ENCODE measurements around the gene IQCN.

DNA sequence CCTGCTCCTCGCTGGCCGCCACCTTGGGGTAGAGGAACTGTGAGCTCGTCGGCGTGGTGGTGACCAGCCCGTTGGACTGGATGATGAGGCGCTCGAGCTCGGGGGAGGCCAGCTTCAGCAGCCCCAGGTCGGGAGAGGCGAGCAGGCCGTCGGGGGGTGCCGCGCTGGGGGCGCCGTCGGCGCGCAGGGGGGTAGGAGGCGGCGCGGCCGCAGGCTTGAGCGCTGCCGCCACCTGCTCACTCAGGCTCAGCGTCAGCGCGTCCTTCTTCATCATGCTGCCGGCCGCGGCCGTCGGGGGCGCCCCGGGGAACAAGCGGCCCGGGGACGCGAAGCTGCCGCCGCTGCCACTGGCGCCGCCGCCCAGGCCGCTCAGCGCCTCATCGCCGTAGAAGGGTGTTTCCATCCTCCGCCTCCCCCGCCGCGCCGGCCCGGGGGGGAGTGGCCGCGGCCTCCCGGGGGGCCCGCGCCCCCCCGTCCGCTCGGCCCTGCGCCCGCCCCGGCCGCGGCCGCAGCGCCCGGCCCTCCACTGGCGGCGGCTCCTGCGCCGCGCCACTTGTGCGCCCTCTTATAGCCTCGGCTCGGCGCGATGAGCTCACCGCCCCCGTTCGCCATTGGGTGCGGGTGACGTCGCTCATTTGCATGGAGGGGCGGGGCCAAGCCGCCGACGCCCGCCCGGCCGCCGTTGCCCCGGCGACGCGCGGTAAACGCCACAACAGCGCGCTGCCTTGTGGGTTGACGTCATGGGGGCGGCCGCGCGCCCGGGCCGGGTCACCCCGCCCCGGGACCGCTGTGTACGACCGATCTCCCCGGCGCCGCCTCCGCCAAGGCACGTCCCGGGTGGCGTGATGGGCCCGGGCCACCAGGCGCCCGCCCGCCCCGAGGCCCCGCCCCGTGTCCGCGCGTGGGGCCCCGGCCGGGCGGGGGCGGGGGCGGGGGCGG lies 7.1 kb upstream of the IQCN start, which contains the start of gene JUND:
- TF ChIP-seq ESRRA (IDR thresholded peaks at IDR 0.05; ENCODE audit: low read length) (no peak), POLR2AphosphoS5 (IDR thresholded peaks at IDR 0.05; ENCODE audit: low read length) (peak; percentile 97), ZNF384 (IDR thresholded peaks at IDR 0.05; ENCODE audit: borderline replicate concordance, low read depth, low read length) (no peak), RAD21 (IDR thresholded peaks at IDR 0.05; ENCODE audit: insufficient read depth, low read depth, low read length) (no peak), HDAC2 (IDR thresholded peaks at IDR 0.05) (no peak), CBX5 (IDR thresholded peaks at IDR 0.05; ENCODE audit: low read depth) (no peak), POLR2A (IDR thresholded peaks at IDR 0.05; ENCODE audit: low read depth, low read length) (peak; percentile 99), SP1 (IDR thresholded peaks at IDR 0.05; ENCODE audit: low read depth, low read length) (peak; percentile 84), FOXM1 (IDR thresholded peaks at IDR 0.05; ENCODE audit: low read depth, low read length) (peak; percentile 30; the same call in 1 of the 2 replicates)
- TF ChIP-seq, protein P1, sequence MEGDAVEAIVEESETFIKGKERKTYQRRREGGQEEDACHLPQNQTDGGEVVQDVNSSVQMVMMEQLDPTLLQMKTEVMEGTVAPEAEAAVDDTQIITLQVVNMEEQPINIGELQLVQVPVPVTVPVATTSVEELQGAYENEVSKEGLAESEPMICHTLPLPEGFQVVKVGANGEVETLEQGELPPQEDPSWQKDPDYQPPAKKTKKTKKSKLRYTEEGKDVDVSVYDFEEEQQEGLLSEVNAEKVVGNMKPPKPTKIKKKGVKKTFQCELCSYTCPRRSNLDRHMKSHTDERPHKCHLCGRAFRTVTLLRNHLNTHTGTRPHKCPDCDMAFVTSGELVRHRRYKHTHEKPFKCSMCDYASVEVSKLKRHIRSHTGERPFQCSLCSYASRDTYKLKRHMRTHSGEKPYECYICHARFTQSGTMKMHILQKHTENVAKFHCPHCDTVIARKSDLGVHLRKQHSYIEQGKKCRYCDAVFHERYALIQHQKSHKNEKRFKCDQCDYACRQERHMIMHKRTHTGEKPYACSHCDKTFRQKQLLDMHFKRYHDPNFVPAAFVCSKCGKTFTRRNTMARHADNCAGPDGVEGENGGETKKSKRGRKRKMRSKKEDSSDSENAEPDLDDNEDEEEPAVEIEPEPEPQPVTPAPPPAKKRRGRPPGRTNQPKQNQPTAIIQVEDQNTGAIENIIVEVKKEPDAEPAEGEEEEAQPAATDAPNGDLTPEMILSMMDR (IDR thresholded peaks at IDR 0.05 in 2 of 3, conservative IDR thresholded peaks at IDR 0.05 in 1 of 3; ENCODE audit: control insufficient read depth in 2 of 3, extremely low read depth in 1 of 3, insufficient read depth in 1 of 3, low read depth in 3 of 3, low read length in 3 of 3): peak in 1 of 3 experiments; percentile 12; a peak in 1 of 6 replicates
- TF ChIP-seq, protein P2, sequence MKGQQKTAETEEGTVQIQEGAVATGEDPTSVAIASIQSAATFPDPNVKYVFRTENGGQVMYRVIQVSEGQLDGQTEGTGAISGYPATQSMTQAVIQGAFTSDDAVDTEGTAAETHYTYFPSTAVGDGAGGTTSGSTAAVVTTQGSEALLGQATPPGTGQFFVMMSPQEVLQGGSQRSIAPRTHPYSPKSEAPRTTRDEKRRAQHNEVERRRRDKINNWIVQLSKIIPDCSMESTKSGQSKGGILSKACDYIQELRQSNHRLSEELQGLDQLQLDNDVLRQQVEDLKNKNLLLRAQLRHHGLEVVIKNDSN (IDR thresholded peaks at IDR 0.05; ENCODE audit: borderline replicate concordance, extremely low read length, insufficient read depth, low read depth, low read length): no peak
- TF ChIP-seq, protein P3, sequence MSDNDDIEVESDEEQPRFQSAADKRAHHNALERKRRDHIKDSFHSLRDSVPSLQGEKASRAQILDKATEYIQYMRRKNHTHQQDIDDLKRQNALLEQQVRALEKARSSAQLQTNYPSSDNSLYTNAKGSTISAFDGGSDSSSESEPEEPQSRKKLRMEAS (IDR thresholded peaks at IDR 0.05; ENCODE audit: low read depth, low read length): no peak; the same call in none of the 2 replicates
- TF ChIP-seq, protein P4, sequence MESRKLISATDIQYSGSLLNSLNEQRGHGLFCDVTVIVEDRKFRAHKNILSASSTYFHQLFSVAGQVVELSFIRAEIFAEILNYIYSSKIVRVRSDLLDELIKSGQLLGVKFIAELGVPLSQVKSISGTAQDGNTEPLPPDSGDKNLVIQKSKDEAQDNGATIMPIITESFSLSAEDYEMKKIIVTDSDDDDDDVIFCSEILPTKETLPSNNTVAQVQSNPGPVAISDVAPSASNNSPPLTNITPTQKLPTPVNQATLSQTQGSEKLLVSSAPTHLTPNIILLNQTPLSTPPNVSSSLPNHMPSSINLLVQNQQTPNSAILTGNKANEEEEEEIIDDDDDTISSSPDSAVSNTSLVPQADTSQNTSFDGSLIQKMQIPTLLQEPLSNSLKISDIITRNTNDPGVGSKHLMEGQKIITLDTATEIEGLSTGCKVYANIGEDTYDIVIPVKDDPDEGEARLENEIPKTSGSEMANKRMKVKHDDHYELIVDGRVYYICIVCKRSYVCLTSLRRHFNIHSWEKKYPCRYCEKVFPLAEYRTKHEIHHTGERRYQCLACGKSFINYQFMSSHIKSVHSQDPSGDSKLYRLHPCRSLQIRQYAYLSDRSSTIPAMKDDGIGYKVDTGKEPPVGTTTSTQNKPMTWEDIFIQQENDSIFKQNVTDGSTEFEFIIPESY (IDR thresholded peaks at IDR 0.05): no peak
- TF ChIP-seq, protein P5, sequence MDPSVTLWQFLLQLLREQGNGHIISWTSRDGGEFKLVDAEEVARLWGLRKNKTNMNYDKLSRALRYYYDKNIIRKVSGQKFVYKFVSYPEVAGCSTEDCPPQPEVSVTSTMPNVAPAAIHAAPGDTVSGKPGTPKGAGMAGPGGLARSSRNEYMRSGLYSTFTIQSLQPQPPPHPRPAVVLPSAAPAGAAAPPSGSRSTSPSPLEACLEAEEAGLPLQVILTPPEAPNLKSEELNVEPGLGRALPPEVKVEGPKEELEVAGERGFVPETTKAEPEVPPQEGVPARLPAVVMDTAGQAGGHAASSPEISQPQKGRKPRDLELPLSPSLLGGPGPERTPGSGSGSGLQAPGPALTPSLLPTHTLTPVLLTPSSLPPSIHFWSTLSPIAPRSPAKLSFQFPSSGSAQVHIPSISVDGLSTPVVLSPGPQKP (IDR thresholded peaks at IDR 0.05; ENCODE audit: low read depth, low read length): peak; percentile 23; the same call in 1 of the 2 replicates
